Activated naive CD4-positive, alpha-beta T cell (primary cell): ENCODE results near the gene UMPS.
"Not testable (repeated sequence)": the region's sequence is repeated elsewhere in the genome, so short reads cannot be mapped to it uniquely, and the experiment has no call there.

ENCODE experiments used
- DNase-seq, 4 experiments: peaks; one replicate each; lab custom pipeline; 2025; lab: John Stamatoyannopoulos, UW

The UMPS gene

DNA sequence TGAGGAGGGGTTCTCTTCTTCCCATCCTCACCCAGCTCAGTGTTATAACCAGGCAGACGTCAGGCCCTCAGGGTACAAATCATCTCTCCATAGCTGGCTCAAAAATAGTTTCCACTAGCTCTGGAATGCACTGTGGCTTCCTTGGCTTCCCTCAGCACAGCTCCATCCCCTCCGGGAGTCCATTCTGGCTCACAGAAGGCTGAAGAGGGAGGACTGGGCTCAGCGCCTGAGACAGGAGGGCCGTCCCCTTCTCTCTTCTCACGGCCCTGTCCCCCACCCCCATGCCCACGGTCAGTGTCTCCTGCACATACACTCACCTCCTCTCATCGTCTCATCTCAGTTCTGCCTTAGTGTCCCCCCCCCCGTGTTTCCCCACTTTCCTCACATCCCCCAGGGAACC is 50.1 kb downstream of the UMPS start:
- DNase-seq, result no peak

GRCh38 chr3:124780761-124781475 is 50.7 kb downstream of the UMPS start:
- no peak for DNase-seq

DNA sequence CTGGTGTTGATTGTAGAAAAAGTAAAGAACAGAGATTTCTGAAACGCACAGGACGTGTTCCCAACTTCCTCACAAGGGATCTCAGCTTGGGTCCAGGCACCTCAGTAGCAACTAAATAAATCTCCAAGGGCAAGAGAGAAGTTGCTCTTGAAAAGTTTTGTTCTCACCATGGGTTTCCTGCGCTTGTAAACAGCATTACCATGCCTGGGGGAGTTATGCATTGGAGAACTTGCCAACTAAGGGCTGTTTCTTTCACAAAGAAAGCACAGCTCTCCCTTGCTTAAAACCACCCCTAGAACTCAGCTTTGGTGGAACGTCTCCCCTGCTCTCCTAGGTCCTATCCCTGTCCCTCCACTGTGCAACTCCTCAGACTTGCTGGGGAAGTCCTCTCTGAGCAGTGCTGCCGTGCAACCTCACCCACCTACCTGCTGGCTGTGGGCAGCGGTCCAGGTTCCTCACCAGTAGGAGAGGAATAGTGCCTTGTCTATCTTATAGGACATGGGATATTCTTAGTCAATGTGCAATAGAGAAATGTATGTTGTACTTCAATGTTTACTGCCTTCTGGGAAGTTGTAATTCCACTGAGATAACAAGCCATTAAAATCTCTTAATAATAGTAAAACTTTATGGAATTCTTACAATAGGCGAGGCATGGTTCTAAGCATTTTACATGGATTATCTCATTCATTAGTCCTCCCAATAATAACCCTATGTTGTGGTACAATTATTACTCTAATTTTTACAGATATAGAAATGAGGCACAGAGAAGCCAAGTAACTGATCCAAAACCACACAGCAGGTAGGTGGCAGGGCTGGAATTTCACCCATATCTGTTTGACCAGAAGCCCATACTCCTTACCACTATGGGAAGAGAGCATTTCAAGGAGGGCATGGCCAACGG is 51.5 kb downstream of the UMPS start:
- no peak for DNase-seq

- DNase-seq, result not testable (repeated sequence)
Measured at GRCh38 chr3:124782377-124782712, 52.1 kb downstream of the UMPS start.

GRCh38 chr3:124783696-124784095 is 53.4 kb downstream of the UMPS start:
- DNase-seq, result no peak

GRCh38 chr3:124784686-124785382 is 54.6 kb downstream of the UMPS start:
- no peak for DNase-seq

DNA sequence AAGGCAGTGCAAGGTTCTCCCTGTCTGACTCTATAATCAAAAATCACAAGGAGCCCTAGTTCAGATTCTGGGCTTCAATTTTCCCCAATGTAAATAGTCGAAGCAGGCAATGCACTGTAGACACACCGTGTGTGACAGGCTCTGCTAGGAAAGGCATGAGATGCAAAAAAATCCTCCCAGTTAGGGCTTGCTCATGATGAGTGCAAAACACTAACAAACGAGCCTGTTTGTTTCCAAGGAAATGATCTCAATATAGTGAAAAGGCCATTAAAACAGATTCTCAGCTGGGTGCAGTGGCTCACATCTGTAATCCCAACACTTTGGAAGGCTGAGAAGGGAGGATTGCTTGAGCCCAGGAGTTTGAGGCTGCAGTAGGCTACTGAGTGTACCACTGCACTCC is 55.7 kb downstream of the UMPS start:
- DNase-seq, result no peak

DNA sequence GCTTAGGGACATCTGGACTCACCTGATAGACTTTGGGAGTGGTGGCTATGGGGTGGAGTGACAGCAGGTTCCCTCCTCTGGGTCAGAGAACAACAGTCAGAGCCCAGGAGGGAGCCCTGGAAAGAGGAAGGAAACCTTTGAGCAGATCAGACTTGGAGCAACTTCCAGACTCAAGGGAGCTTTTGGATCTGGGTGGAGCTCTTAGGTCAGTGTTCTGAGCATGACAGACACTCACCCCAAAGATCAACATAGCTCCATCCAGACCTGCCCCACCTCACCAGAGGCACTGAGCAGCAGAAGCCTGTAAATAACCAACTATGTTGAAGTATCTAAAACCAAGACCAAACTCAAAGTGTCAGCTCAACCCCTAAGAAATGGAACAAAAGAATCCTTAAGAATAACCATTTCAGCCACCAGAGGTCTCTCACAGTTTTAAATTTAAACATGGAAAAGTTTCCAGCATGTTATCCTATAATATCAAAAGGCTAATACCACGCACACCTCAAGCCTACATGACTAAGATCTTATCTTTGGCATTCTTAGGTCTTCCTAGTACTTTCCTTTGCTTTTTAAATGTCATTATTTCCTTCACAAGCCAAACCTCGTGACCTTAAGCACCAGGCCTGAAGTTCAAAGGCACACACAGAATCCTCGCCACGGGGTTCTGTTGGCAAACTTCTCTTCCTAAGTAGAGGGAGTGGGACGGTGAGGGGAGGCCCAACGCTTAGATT is 56.4 kb downstream of the UMPS start:
- no peak for DNase-seq

- no peak for DNase-seq
Measured at GRCh38 chr3:124787476-124788195, 57.4 kb downstream of the UMPS start.

- DNase-seq, result no peak
Measured at GRCh38 chr3:124788254-124788745, 58.0 kb downstream of the UMPS start.

DNA sequence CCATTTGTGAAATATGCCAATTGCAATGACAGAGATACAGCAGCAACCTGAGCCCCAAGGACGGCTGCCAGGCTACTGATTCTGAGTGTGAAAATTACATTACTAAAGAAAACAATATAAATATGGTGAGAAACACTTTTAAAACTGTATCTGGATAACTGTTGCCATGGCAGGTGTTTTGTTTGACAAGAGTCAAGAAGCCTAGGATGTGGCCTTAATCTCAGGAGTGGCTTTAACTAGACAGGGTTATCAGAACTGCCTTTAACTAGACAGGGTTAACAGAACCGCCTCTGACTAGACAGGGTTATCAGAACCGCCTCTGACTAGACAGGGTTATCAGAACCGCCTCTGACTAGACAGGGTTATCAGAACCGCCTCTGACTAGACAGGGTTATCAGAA is 58.9 kb downstream of the UMPS start:
- not testable (repeated sequence) for DNase-seq

GRCh38 chr3:124791142-124791541 is 60.9 kb downstream of the UMPS start:
- DNase-seq, result no peak

DNA sequence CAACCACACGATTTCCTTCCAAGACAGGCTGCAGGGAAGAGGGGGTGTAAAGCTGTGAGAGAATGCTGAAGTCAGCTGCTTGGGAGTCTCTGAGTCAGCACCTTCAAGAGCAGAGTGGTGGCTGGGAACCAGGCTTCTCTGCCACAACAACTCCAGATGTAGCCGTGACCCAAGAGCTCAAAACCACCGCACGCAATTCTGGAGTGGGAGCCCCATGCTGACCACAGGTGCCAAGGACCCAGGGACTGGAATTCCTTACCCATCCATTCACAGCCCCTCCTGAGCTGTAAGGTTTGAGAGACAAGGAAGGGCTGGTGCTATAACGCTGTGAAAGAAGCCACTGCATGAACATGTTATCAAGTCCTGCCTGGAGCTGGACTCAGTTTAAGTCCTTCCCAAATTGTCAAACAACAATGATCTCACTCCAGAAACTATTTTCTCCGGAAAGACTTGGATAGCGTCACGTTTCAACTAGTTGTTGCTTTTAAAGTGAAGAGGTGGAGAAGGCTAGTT is 61.4 kb downstream of the UMPS start:
- DNase-seq, result no peak

DNA sequence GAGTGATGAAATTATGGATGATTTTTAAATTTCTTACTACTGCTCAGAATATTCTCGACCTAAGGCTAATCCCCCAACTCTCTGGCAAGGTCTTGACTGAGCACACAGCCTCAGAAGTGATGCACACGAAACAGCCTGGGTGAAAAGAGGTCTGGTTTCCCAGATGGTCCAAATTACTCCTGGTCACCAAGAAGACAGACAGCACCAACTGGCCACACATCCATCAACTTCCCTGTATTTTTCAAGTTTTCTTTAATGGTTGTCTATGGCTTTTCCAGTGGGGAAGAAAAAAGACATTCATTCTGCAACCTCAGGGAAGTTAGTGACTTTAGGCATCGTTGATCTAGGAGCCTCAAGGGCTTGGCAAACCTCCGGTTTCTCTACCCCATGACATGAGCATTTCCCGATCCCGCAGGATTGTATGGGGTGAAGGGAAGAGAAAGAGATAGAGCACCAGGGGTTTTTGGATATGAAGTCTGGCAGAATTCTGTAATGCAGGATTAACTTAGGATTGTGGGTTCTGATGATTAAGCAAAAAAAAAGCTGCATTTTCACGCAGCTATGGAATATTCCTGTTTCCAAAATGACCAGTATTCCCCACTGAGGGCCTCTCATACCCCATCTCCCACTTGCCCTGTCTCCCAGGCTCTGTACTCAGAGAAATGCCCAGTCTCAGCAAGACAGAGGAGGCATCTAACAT is 62.2 kb downstream of the UMPS start:
- no peak for DNase-seq

- no peak for DNase-seq
Measured at GRCh38 chr3:124793054-124793739, 62.9 kb downstream of the UMPS start.

- DNase-seq, result no peak
Measured at GRCh38 chr3:124796477-124796876, 66.2 kb downstream of the UMPS start.

GRCh38 chr3:124797426-124797945 is 67.2 kb downstream of the UMPS start:
- DNase-seq, result no peak
